ENCODE measurements around the gene ZNF341. TPM values are rescaled to one million over a fixed set of nuclear protein-coding genes. Genes with fewer than 3 reads are reported as not detected.
"Not testable (repeated sequence)": the region's sequence is repeated elsewhere in the genome, so short reads cannot be mapped to it uniquely, and the experiment has no call there.

The ZNF341 gene
- 1.3 TPM for total RNA-seq
- long read RNA-seq, partial matches to known transcripts: 2 of 2 reads
- long read RNA-seq, other reads (novel, unspliced or antisense): 0 of 2 reads

DNA sequence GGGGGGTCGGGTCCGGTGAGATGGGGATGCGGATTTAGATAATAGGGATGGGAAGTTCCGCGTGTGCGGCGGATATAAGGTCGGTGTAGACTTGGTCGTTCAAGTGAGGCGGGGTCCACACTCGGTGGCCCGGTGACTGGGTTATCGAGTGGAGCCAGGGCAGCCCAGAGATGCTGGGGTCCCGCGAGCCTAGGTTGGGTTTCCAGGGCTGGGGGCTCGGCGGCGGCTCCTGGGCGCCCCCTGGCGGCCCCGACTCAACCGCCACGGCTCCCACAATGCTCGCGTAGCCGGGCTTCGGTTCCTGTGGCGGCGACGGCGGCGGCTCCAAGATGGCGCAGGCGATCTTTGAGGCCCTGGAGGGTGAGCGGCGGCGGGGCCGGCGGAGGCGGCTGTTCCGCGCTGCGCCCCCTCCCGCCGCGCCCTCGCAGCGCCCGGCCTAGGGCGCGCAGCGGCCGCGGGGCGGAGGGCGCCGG, at the start of gene ZNF341:
ZNF341 (plus strand) TSS at position 304 of the 473 bp plus-strand sequence; CDS start at position 330, 26 bp downstream.
- peak; percentile 95 for DNase-seq (ENCODE audit: low spot score)
- intact Hi-C loops (cut with DNase I): loop anchor here (2.0 kb wide), 2 partner anchors 57 to 65 kb away; partner anchors contain the start of genes ACTL10 and NECAB3

DNA sequence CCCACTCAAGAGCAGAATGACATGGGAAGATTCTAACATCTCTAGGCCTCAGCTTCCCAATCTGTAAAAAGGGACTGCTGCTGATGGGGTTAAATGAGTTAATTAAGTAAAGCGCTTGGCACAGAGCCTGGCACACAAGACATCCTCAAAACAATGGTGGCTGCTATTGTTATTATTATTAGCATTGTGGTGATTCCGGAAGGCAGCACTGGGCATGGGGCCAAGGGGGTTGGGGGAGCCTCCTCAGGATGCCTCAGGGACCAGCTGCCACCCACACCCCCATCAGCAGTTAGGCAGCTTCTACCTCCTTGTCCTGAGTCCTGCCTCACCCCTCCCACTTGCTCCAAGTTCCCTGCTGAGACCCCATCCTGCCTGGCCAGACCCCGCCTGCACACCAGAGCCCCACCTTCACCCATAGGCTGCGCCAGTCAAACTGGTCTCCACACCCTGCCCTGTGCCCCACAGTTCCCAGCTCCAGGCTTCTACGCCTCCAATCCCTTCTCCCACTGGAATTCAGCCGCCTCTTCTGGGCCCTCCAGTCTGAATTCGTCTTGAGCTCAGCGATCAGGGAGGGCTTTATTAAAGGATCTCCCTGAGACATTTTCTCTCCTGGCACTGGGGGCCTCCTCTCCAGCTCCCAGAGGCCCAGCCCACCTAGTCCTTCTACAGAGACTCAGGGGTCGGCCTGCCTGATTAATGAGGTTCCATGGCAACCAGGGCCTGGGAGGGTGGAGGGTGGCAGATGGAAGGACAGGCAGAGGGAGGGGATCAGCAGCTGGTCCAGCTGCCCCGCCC, 47.1 kb upstream of the ZNF341 start:
- DNase-seq (ENCODE audit: low spot score): no peak

DNA sequence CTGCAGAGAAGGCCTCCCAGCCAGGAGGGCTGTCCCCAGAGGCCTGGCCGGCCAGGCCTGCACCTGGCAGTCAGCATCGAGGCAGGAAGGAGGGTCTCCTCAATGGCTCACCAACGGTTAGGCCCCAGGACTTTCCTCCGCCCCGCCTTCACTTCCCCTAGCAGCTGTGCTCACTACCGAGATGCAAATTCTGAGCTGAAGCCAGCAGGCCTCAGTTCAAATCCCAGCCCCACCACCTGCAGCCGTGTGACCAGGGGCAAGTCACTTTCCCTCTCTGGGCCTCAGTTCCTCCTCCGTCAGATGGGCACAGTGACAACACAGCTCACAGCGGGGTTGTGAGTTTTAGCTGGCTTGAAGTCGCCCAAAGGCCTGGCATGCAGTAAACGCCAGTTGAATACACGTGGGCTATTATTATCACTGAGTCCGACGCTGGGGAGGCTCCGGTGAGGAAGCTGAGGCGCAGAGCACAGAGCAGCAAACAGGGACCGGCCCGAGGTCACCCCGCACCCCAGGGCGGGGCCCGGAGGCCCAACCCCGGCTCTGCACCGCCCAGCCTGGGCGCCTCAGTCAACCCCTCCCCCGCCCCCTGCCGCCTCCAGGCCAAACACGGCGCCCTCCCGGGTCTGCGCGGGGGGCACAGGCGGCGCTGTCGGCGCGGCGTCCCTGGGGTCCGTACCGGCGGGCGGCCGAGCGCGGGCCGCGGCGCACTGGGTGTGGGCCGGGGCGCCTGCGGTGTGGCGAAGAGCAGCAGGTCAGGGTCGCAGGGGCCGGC, 46.3 kb upstream of the ZNF341 start:
- intact Hi-C loops (cut with DNase I): loop anchor here (10.0 kb wide), 1 partner anchor 309 kb away; the partner anchor contains the start of gene RALY
- no peak for DNase-seq (ENCODE audit: low spot score)

More for the DNA sequence above, 47.1 kb upstream of the ZNF341 start:
- intact Hi-C loops (cut with DNase I): loop anchor here (10.0 kb wide), 1 partner anchor 310 kb away; the partner anchor contains the start of gene RALY

DNA sequence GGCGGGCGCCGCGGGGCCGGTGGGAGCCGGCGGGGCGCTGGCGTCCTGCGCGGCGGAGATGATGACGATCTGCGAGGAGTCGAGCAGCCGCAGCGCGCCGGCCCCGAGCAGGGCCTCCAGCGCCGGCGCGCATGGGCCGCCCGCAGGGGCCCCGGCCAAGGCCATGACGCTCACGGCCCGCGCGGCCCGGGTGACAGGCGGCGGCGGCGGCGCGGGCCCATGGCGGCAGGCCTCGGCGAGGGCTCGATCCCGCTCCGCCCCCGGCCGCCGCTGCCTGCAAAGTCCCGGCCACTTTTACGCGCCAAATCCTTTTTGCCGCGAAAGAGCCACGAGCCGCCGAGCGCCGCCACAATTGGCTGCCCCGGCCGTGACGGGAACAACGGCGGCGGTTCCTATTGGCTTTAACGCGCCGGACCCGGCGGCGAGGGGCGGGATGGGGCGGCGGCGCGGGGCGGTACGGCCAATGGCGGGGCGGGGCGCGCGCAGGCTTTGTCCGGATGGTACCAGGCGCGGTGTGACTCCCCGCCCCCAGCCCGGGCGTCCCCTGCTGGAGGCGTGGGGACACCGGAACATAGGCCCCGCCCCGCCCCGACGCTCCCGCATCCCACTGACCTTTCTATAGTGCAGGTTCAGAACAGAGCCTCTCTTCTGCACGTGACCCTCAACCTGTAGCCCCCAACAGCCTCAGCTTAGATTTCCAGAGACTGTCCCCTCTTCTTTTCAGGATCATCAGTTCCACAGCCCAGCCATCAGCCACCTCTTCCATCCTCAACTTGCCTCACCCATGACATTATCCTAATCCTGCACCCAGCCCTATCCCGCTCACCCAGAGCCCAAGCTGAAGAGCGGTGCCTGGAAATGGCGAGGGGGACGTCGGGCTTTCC, 45.5 kb upstream of the ZNF341 start, which contains the start of gene E2F1:
E2F1 (minus strand) TSS at position 286 of the 884 bp plus-strand sequence; CDS start at position 165, 121 bp downstream.
- DNase-seq (ENCODE audit: low spot score): peak; percentile 98
- intact Hi-C loops (cut with DNase I): loop anchor here (10.0 kb wide), 1 partner anchor 308 kb away; the partner anchor contains the start of gene RALY

DNA sequence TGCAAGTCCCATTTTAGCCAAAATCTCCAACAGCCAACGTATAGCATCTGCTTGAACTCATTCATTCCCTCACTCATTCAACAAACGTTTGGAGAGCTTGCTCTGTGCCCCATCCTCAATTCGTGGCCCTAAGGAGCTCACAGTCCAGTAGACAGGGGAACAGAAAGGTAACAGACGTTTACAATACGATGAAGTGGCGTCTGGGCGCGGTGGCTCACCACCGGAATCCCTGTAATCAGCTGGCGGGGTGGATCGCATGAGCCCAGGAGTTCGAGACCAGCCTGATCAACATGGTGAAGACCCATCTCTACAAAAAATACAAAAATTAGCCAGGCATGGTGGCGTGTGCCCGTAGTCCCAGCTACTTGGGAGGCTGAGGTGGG, 44.8 kb upstream of the ZNF341 start:
- intact Hi-C loops (cut with DNase I): loop anchor here (10.0 kb wide), 1 partner anchor 308 kb away; the partner anchor contains the start of gene RALY
- DNase-seq (ENCODE audit: low spot score): no peak

DNA sequence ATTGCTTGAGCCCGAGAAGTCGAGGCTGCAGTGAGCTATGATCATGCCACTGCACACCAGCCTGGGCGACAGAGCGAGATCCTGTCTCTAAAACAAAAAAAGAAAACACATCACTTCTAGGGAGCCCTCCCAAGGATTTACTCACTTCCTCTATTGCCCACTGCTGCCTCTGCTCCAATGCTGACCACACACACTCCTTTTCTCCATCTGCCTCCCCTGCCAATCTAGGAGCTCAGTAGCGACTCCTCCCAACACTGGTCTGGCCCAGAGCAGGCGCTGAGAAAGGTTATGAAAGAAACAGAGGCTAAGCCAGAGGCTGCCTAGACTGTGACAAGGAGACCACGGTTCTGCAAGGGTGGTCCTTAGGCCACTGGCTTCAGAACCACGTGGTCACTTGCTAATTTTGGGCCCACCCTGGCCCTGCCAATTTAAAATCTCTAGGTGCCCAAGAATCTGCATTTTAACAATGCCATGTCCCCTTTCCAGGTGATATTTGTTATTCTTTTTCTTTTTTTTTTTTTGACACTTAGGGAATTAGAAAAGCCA, 44.4 kb upstream of the ZNF341 start:
- intact Hi-C loops (cut with DNase I): loop anchor here (10.0 kb wide), 1 partner anchor 307 kb away; the partner anchor contains the start of gene RALY
- DNase-seq (ENCODE audit: low spot score): no peak

DNA sequence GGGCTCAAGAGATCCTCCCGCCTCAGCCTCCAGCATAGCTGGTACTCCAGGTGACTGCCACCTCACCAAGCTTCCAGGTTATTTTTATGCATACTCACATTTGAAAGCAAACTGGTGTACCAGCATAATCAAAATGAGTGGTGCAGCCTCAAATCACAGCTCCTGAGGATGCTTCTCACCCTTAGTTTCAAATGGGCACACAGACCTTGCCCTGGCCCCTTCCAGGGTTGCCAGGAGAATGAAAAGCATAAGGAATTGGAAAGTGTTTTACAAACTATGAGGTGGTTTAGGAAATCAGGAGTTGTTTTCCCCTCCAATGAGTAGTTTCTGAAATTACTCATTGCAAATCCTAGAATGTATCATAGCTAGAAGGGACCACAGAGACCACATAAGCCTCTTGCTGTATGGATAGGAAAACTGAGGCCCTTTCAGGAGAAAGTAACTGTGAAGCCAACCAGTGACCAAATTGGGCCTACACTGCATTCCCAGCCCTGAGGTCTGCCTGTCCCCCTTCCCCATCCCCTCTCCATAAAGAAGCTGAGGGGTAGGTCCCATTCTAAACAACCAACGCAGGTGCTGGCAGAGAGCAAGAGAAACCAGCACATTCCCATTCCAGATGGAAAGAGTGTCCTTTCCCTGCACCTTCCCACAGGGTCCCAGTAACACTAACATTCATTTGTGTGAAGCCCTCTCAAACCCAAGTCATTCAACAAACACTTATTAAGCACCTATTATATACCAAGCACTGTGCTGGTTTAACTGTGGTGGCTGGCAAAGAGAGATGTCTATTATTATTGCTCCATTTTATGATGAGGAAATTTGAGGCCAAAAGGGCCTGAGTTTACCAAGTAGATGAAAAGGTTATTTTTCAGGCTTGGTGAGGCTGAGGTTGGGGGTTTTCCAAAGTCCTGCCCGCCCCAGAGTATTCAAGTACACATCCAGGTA, 43.5 kb upstream of the ZNF341 start:
- intact Hi-C loops (cut with DNase I): loop anchor here (10.0 kb wide), 1 partner anchor 307 kb away; the partner anchor contains the start of gene RALY
- no peak for DNase-seq (ENCODE audit: low spot score)

DNA sequence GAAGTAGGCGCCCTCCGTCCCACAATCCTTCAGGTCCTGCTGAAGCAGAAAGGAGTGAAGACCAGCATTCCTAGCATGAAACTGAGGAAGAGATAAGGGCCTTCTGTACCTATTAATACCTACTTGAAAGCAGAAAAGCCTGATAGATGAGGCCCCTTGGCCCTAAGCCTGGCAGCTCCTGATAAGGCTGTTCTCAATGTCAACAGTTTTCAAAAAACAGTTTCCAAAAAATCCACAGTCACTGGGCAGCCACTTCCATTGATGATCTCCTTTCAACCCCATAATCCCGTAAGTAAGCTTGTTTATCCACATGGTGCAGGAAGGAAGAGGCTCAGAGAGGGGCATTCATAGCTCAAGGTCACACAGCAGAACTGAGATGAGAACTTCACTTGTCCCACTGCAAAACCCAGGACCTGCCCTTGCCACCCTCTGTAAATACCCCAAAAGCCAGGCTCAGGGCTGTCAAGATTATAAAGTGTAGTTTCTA, 42.8 kb upstream of the ZNF341 start:
- intact Hi-C loops (cut with DNase I): loop anchor here (10.0 kb wide), 1 partner anchor 306 kb away; the partner anchor contains the start of gene RALY

DNA sequence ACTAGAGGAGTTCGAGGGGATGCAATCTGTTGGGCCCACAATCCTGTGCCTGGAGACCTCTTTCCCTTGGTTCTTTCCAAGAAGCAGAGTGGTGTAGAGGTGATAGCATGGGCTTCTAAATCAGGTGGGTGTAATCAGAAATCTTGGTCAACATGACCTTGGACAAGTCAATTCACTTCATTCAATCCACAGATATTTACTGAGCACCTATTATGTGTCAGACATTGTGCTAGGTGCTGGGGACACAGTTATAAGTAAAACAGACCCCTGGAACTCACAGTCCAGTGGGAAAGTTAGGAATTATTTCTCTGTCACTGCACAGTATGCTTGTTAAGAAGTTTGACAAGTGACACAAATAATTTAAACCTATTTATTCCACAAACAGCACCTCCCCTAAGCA, 42.3 kb upstream of the ZNF341 start:
- intact Hi-C loops (cut with DNase I): loop anchor here (10.0 kb wide), 1 partner anchor 305 kb away; the partner anchor contains the start of gene RALY
- DNase-seq (ENCODE audit: low spot score): no peak

More for the DNA sequence above, 42.8 kb upstream of the ZNF341 start:
- no peak for DNase-seq (ENCODE audit: low spot score)

DNA sequence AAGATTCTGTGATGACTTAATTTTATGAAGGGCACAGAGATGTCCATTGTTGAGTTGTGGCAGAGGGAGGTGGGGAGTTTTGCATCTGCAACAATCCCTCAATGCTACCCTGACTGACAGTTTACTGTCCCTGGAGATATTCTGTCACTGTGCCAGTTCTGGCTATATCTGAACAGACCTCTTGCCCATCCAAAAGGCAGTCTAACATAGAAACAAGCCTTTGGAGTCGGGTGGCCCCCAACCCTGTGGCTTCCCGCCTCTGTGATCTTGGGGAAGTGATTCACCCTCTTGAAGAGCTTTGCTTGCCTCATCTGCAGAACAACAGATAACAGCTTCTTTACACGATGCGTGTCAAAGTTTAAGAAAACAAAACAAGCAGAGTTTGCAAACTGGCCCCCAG, 41.8 kb upstream of the ZNF341 start:
- intact Hi-C loops (cut with DNase I): loop anchor here (10.0 kb wide), 1 partner anchor 305 kb away; the partner anchor contains the start of gene RALY
- no peak for DNase-seq (ENCODE audit: low spot score)

DNA sequence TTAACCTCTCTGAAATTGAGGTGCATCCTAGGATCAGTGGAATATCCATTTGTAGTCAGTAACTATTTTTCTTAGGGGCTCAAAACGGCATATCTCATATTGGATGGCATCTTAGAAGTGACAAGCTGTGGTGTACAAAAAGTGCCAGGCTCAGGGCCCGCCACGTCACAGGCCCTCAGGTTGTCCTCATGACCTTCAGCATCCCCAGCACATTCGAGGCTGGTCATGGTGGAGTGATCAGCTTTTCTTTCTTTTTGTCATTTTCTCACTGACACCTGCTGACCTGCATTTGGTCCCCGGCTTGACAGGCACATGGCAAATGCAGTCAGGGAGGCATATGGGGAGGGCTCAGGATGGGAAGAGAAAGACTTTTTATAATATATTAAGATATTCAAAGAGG, 38.5 kb upstream of the ZNF341 start:
- no peak for DNase-seq (ENCODE audit: low spot score)
- intact Hi-C loops (cut with DNase I): no loop called here

DNA sequence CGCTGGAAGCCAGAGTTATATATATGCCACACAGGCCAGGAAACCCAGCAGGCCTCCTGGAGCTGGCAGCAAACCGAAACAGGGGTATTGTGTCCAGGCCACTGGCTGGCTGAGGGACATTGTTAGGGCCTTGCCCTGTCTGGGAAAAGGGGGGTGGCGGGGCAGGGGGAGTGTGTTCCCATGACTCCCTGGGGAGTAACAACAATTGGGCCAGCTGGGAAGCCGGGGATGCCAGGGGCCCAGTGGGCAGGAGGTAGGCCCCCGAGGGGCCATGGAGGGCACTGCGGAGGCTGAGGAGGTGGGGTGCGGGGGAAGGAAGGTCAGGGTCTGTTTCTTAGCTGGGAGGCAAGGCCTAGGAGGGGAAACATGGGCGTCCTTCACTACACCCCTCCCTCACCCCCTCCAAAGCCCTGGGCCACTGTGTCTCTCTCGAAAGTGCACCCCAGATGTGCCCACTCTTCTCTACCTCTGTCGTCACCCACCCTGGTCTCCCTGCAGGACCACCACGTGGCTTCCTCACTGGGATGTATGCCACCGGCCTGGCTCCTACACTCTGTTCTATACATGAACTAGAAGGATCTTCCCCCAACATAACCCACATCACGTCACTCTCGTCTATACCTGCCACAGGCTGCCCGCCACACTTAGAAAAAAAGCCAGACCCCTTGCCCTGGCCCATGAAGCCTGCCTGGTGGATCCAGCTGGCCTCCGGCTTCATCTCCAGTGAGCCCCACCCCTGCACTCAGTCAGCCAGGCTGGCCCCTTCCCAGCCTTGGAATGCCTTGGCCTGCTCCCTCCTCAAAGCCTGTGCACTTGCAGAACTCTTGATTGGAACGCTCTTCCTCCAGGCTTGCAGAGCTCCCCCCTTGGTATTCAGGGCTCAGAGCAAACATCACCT, 37.8 kb upstream of the ZNF341 start:
- intact Hi-C loops (cut with DNase I): no loop called here
- DNase-seq (ENCODE audit: low spot score): no peak

DNA sequence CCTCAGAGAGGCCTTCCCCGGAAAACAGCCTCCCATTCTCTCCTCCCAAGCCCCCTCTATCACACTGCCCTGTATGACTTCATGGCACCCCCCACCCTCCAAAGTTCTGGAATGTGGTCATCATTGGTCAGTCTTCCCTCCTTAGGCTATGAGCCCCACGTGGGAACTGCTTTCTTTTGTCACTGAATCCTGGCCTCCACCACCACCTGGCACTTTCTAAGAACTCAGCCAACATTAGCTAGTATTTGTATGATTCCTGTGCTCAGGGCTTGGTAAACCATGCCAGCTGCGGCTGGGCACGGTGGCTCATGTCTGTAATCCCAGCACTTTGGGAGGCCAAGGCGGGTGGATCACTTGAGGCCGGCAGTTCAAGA, 37.2 kb upstream of the ZNF341 start:
- no peak for DNase-seq (ENCODE audit: low spot score)
- intact Hi-C loops (cut with DNase I): no loop called here

DNA sequence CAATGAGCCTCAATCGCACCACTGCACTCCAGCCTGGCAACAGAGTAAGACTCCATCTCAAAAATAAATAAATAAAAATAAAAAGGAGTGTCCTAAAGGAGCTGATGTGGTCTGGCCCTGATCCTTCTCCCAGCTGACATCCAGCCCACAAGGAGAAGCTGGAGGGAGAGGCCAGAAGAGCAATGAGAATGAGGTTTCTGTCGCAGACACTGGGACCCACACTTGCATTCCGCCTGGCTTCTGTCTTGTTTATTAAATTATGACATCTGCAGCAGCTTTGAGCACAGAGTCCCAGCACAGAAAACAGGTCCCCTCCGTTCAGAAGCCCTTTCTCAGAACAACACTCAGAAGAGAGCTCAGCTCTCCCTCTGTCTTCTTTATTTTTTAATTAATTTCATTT, 35.3 kb upstream of the ZNF341 start:
- no peak for DNase-seq (ENCODE audit: low spot score)
- intact Hi-C loops (cut with DNase I): no loop called here

DNA sequence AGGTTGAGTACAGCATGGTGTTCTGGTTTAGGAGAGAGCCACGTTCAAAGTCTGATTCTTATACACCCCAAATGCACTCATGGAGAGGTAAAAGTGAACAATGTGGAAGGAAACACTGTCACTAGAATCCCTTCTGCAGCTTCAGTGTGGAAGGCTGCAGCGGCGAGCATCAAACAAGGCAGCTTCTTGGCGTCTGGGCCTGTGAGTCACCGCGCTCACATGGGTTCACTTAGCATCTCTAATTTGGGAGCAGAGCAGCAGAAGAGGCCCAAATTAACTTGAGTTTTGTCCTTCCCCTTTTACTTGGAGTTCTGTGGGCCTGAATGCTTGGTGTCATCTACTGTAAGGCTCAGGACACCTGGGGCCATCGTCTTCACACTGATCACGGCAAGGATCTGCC, 34.7 kb upstream of the ZNF341 start:
- intact Hi-C loops (cut with DNase I): no loop called here
- DNase-seq (ENCODE audit: low spot score): no peak

DNA sequence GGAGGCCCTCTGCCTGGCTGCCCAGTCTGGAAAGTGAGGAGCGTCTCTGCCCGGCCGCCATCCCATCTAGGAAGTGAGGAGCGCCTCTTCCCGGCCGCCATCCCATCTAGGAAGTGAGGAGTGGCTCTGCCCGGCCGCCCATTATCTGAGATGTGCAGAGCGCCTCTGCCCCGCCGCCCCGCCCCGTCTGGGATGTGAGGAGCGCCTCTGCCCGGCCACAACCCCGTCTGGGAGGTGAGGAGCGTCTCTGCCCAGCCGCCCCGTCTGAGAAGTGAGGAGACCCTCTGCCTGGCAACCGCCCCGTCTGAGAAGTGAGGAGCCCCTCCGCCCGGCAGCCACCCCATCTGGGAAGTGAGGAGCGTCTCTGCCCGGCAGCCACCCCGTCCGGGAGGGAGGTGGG, 32.8 kb upstream of the ZNF341 start:
- DNase-seq (ENCODE audit: low spot score); intact Hi-C loops (cut with DNase I): not testable (repeated sequence)

Measured in cardiac septum (tissue), 1 donor.